ENCODE measurements around the gene BLTP3B. TPM values are rescaled to one million over a fixed set of nuclear protein-coding genes. Genes with fewer than 3 reads are reported as not detected.
A peak's percentile ranks its signal among the peaks of the same experiment; 100 is the strongest.

BLTP3B gene
- total RNA-seq, 2 experiments from 2014 or later: 27.0 to 27.2 TPM

- intact Hi-C loops (cut with micrococcal nuclease): loop anchor here (1.0 kb wide), 1 partner anchor 11 kb away; no protein-coding TSS in a partner anchor
- peak; percentile 9 for DNase-seq
- Mint-ChIP-seq H3K4me1 (ENCODE audit: low read depth) (peaks cover 30% of the 10 kb centered on the region), H3K27ac (no peak overlapping the region), H3K27me3 (ENCODE audit: low read depth) (no peaks in the 10 kb centered on the region), H3K9me3 (peaks cover 4% of the 10 kb centered on the region), H3K4me3 (no peak overlapping the region), H3K36me3 (ENCODE audit: low read depth) (peaks cover 5% of the 10 kb centered on the region)
- CTCF ChIA-PET: interaction anchor here (0.8 to 2.3 kb wide), 3 partner anchors 8 to 26 kb away, joined by 3 to 8 read pairs (median 4); no protein-coding TSS in a partner anchor
Observed at GRCh38 chr12:100128512-100128908, 14.2 kb downstream of the BLTP3B start.

GRCh38 chr12:100127766-100128511 lies 14.7 kb downstream of the BLTP3B start:
- H3K36me3 Mint-ChIP-seq (ENCODE audit: low read depth): peaks cover 6% of the 10 kb centered on the region
- H3K27me3 Mint-ChIP-seq (ENCODE audit: low read depth): no peaks in the 10 kb centered on the region
- CTCF ChIA-PET: interaction anchor here (0.8 to 2.3 kb wide), 2 partner anchors 8 to 27 kb away, joined by 3 to 8 read pairs; no protein-coding TSS in a partner anchor
- H3K4me3 Mint-ChIP-seq: no peak overlapping the region
- peaks cover 26% of the 10 kb centered on the region for H3K4me1 Mint-ChIP-seq (ENCODE audit: low read depth)
- DNase-seq: no peak
- no peak overlapping the region for H3K27ac Mint-ChIP-seq
- intact Hi-C loops (cut with micrococcal nuclease): loop anchor here (1.0 kb wide), 1 partner anchor 11 kb away; no protein-coding TSS in a partner anchor
- peaks cover 4% of the 10 kb centered on the region for H3K9me3 Mint-ChIP-seq

GRCh38 chr12:100123316-100124095 lies 19.2 kb downstream of the BLTP3B start:
- CTCF ChIA-PET: no interaction called here
- intact Hi-C loops (cut with micrococcal nuclease): no loop called here
- H3K4me3 Mint-ChIP-seq: no peak overlapping the region
- peaks cover 12% of the 10 kb centered on the region for H3K4me1 Mint-ChIP-seq (ENCODE audit: low read depth)
- H3K27me3 Mint-ChIP-seq (ENCODE audit: low read depth): no peaks in the 10 kb centered on the region
- H3K36me3 Mint-ChIP-seq (ENCODE audit: low read depth): peaks cover 19% of the 10 kb centered on the region
- H3K27ac Mint-ChIP-seq: no peak overlapping the region
- DNase-seq: no peak
- peaks cover 4% of the 10 kb centered on the region for H3K9me3 Mint-ChIP-seq

GRCh38 chr12:100120355-100120754 lies 22.3 kb downstream of the BLTP3B start:
- peaks cover 24% of the 10 kb centered on the region for H3K36me3 Mint-ChIP-seq (ENCODE audit: low read depth)
- CTCF ChIA-PET: interaction anchor here (0.7 to 1.1 kb wide), 2 partner anchors 34 to 387 kb away, joined by 3 to 5 read pairs; no protein-coding TSS in a partner anchor
- peaks cover 4% of the 10 kb centered on the region for H3K4me1 Mint-ChIP-seq (ENCODE audit: low read depth)
- H3K27me3 Mint-ChIP-seq (ENCODE audit: low read depth): no peaks in the 10 kb centered on the region
- peaks cover 7% of the 10 kb centered on the region for H3K9me3 Mint-ChIP-seq
- no peak overlapping the region for H3K4me3 Mint-ChIP-seq
- intact Hi-C loops (cut with micrococcal nuclease): no loop called here
- H3K27ac Mint-ChIP-seq: no peak overlapping the region
- DNase-seq: no peak

- H3K4me3 Mint-ChIP-seq: no peak overlapping the region
- peaks cover 14% of the 10 kb centered on the region for H3K4me1 Mint-ChIP-seq (ENCODE audit: low read depth)
- CTCF ChIA-PET: interaction anchor here (1.1 kb wide), 1 partner anchor 39 kb away, joined by 3 read pairs; no protein-coding TSS in a partner anchor
- H3K9me3 Mint-ChIP-seq: peaks cover 4% of the 10 kb centered on the region
- H3K36me3 Mint-ChIP-seq (ENCODE audit: low read depth): peaks cover 15% of the 10 kb centered on the region
- no peaks in the 10 kb centered on the region for H3K27me3 Mint-ChIP-seq (ENCODE audit: low read depth)
- DNase-seq: no peak
- intact Hi-C loops (cut with micrococcal nuclease): no loop called here
- no peak overlapping the region for H3K27ac Mint-ChIP-seq
Observed at GRCh38 chr12:100115291-100115690, 27.4 kb downstream of the BLTP3B start.

- H3K4me1 Mint-ChIP-seq (ENCODE audit: low read depth): peaks cover 14% of the 10 kb centered on the region
- intact Hi-C loops (cut with micrococcal nuclease): no loop called here
- H3K9me3 Mint-ChIP-seq: peaks cover 3% of the 10 kb centered on the region
- H3K27ac Mint-ChIP-seq: no peak overlapping the region
- H3K36me3 Mint-ChIP-seq (ENCODE audit: low read depth): peaks cover 15% of the 10 kb centered on the region
- CTCF ChIA-PET: no interaction called here
- DNase-seq: no peak
- H3K4me3 Mint-ChIP-seq: no peak overlapping the region
- H3K27me3 Mint-ChIP-seq (ENCODE audit: low read depth): no peaks in the 10 kb centered on the region
Observed at GRCh38 chr12:100114574-100114973, 28.1 kb downstream of the BLTP3B start.

- no peak for DNase-seq
- Mint-ChIP-seq H3K4me3 (no peak overlapping the region), H3K36me3 (ENCODE audit: low read depth) (peaks cover 35% of the 10 kb centered on the region), H3K27ac (no peak overlapping the region), H3K27me3 (ENCODE audit: low read depth) (no peaks in the 10 kb centered on the region), H3K4me1 (ENCODE audit: low read depth) (peaks cover 12% of the 10 kb centered on the region), H3K9me3 (peaks cover 5% of the 10 kb centered on the region)
- intact Hi-C loops (cut with micrococcal nuclease): no loop called here
- CTCF ChIA-PET: no interaction called here
Observed at GRCh38 chr12:100110276-100110675, 32.4 kb downstream of the BLTP3B start.

- Mint-ChIP-seq H3K27me3 (ENCODE audit: low read depth) (no peaks in the 10 kb centered on the region), H3K4me1 (ENCODE audit: low read depth) (no peaks in the 10 kb centered on the region), H3K27ac (no peak overlapping the region), H3K4me3 (no peak overlapping the region), H3K9me3 (peaks cover 5% of the 10 kb centered on the region), H3K36me3 (ENCODE audit: low read depth) (peaks cover 42% of the 10 kb centered on the region)
- CTCF ChIA-PET: interaction anchor here (0.7 kb wide), 1 partner anchor 21 kb away, joined by 4 read pairs; no protein-coding TSS in a partner anchor
- DNase-seq: no peak
- intact Hi-C loops (cut with micrococcal nuclease): no loop called here
Observed at GRCh38 chr12:100106861-100107260, 35.8 kb downstream of the BLTP3B start.

GRCh38 chr12:100105661-100106060 lies 37.0 kb downstream of the BLTP3B start:
- no peak for DNase-seq

GRCh38 chr12:100101000-100101399 lies 41.7 kb downstream of the BLTP3B start:
- no peaks in the 10 kb centered on the region for H3K27me3 Mint-ChIP-seq (ENCODE audit: low read depth)
- H3K4me3 Mint-ChIP-seq: no peak overlapping the region
- CTCF ChIA-PET: no interaction called here
- H3K9me3 Mint-ChIP-seq: no peaks in the 10 kb centered on the region
- no peak for DNase-seq
- no peak overlapping the region for H3K27ac Mint-ChIP-seq
- intact Hi-C loops (cut with micrococcal nuclease): no loop called here
- peaks cover 3% of the 10 kb centered on the region for H3K4me1 Mint-ChIP-seq (ENCODE audit: low read depth)
- peaks cover 32% of the 10 kb centered on the region for H3K36me3 Mint-ChIP-seq (ENCODE audit: low read depth)

More at GRCh38 chr12:100105661-100106060, 37.0 kb downstream of the BLTP3B start:
- H3K9me3 Mint-ChIP-seq: peaks cover 5% of the 10 kb centered on the region
- peaks cover 3% of the 10 kb centered on the region for H3K4me1 Mint-ChIP-seq (ENCODE audit: low read depth)
- H3K27ac Mint-ChIP-seq: no peak overlapping the region
- H3K4me3 Mint-ChIP-seq: no peak overlapping the region
- H3K36me3 Mint-ChIP-seq (ENCODE audit: low read depth): peaks cover 47% of the 10 kb centered on the region
- H3K27me3 Mint-ChIP-seq (ENCODE audit: low read depth): no peaks in the 10 kb centered on the region
- intact Hi-C loops (cut with micrococcal nuclease): no loop called here
- CTCF ChIA-PET: no interaction called here
